Epithelial cell of proximal tubule (primary cell): ENCODE data around the gene TOLLIP. TPM values are rescaled to one million over a fixed set of nuclear protein-coding genes. Genes with fewer than 3 reads are reported as not detected.

Experiments
- DNase-seq: peaks from one replicate; pipeline ENCODE4 v3.0.0-alpha.2; 2011; ENCODE audit warnings: low read depth
- H3K4me3 ChIP-seq: 2 replicates; pipeline ENCODE4 v1.5.1; 2011; ENCODE audit warnings: low read depth, mild to moderate bottlenecking, low read length
- total RNA-seq: library from RNA; depleted of rRNA; stranded (reverse); fragments of >200 nt; gene quantifications from 2 replicates; pipeline ENCODE4 v1.2.3, GENCODE V29; 2015
- TF ChIP-seq, protein P1 (sequence below): conservative IDR thresholded peaks from 2 replicates; pipeline ENCODE4 v1.5.1; 2012; ENCODE audit warnings: low read depth, mild to moderate bottlenecking, low read length

TOLLIP gene
- total RNA-seq, 1 donor from 2014 or later: 22.0 TPM

DNA sequence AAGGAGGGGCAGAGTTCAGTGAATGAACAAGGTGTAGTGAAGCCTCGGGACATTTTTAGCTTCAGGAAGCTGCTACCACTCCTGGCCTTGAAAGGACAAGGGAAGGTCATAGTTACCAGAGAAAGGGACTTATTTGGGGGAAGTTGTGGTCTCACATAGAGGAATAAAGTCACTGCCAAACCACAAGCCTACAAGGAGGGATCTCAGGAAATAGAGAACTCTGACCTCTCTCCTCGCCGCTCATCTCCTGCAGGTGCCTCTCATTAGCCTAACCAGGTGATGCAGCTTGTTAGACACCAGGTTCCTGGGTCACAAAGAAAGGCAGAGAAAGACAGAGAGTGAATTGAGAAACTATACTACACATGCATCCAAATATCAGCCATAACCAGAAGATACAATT, 14.3 kb upstream of the TOLLIP start:
- TF ChIP-seq, protein P1, sequence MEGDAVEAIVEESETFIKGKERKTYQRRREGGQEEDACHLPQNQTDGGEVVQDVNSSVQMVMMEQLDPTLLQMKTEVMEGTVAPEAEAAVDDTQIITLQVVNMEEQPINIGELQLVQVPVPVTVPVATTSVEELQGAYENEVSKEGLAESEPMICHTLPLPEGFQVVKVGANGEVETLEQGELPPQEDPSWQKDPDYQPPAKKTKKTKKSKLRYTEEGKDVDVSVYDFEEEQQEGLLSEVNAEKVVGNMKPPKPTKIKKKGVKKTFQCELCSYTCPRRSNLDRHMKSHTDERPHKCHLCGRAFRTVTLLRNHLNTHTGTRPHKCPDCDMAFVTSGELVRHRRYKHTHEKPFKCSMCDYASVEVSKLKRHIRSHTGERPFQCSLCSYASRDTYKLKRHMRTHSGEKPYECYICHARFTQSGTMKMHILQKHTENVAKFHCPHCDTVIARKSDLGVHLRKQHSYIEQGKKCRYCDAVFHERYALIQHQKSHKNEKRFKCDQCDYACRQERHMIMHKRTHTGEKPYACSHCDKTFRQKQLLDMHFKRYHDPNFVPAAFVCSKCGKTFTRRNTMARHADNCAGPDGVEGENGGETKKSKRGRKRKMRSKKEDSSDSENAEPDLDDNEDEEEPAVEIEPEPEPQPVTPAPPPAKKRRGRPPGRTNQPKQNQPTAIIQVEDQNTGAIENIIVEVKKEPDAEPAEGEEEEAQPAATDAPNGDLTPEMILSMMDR: no peak
- no peak for DNase-seq
- H3K4me3 ChIP-seq: no peak overlapping the region

DNA sequence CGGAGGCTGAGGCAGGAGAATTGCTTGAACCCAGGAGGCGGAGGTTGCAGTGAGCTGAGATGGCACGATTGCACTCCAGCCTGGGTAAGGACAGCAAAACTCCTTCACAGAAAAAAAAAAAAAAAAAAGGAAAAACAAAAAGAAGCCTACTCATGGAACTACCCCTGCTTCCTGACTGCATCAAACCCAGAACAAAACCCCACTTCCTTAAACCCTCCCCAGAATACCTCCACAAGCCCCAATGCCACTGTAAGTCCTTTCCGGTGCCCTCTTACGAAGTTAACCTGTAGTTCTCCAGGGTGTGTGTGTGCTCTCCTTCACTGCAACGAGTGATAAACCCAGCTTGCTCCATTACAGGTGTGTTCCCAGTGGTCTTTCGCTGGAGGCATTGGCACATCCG, 8.6 kb upstream of the TOLLIP start:
- DNase-seq: no peak
- H3K4me3 ChIP-seq: no peak overlapping the region
- TF ChIP-seq, protein P1: no peak

DNA sequence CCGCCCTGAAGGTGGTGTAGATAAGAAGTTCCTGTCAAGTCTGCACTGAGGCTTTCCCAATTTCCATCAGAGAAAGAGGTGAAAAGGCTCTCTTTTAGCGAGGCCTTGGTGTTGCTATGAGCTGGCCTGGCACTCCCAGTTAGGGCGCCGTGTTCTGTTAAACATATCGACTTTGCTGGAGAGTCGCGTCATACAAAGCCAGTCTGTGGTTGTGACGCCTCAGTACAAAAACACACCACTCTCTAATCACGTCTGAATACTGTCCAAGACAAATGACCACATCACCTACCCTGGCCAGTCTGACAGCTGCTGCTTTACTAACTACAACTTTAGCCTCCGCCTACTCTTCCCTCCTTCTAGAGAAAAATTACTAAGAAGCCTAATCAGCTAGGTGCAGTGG, 8.0 kb upstream of the TOLLIP start:
- no peak for DNase-seq

DNA sequence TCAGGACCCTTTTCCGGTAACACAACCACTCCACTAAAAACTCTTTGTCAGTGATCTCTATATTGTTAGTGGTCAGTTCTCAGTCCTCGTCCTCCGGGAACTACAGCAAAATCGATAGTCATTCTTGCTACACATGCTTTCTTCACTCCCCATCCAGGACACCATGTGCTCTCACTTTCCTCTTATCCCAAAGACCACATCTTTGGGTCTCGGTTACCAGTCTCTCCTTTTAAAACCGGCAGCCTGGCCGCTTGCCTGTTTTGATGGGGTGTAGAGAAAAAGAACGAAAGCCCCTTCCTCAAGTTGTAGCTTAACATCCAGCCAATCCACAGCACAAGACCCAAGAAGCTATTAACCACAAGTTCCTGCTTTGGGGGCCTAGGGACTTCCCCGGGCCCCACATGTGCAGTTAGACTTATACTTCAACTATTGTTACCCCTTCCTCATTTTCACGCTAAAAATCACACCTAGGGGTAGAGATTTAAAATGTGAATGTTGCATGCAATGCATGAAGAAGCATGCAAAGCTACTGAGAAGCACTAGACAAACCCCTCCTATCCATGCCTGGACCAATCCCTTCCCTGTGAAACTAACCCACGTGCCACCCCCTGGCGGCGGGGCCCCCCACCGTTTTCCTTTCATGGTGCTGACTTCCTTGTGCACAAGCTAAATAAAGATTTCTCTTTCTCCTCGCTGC, 1.5 kb upstream of the TOLLIP start:
- DNase-seq: no peak
- no peak overlapping the region for H3K4me3 ChIP-seq

More for the DNA sequence above, 8.0 kb upstream of the TOLLIP start:
- TF ChIP-seq, protein P1: no peak
- H3K4me3 ChIP-seq: no peak overlapping the region

DNA sequence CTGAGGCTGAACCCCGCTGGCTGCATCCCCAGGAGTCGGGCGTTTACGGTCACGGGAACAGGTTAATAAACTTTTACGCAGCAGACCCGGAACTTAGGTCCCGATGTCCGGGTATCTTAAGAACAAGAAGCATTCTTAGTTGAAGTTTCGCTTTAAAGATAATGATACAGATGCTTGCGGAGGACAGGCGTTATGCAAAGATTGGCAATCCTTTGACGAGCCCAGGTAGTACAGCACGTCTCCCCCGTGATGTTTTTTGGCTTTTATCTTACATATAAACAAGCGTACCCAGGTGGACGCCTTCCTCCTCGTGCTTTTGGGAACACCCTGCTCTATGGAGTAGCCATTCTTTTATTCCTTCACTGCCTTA, 871 bp upstream of the TOLLIP start:
- peak overlapping the region; percentile 62 for H3K4me3 ChIP-seq
- DNase-seq: no peak
- TF ChIP-seq, protein P1: no peak

More for the DNA sequence above, 1.5 kb upstream of the TOLLIP start:
- TF ChIP-seq, protein P1: no peak

DNA sequence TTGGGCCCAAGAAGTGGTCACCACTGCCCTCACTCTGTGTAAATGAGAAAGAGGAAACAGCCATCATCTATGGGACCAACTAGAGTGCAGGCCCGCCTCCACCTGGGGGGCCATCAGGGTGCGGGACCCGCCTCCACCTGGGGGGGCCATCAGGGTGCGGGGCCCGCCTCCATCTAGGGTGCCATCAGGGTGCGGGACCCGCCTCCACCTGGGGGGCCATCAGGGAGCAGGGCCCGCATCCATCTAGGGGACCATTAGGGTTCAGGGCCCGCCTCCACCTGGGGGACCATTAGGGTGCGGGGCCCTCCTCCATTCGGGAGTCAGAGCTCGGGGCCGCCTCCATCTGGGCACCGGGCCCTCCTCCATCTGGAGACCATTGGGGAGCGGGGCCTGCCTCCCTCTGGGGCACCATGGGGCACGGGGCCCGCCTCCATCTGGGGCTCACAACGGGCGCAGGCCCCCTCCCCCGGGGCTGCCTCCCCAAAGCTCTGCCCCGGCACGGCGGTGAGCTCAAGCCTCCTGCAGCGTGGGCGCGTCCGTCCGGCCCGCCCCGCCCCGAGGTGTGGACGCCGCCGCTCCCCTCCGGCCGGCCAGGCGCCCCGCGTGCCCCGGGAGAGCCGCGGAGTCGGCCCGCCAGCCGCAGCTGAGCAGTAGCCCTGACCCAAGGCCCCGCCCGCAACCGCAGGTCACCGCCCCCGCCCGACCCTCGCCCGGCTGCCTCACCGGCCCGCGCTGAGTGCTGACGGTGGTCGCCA, 512 bp downstream of the TOLLIP start:
- TF ChIP-seq, protein P1: no peak
- peak overlapping the region; percentile 81 for H3K4me3 ChIP-seq
- DNase-seq: no peak
